Pancreas (tissue), 10 donors: ENCODE results near the gene EVC2. TPM values are rescaled to one million over a fixed set of nuclear protein-coding genes. Genes with fewer than 3 reads are reported as not detected.

Experiments used
- ATAC-seq, 4 donors: fragments of 200-7000 bp; cut with Tn5 transposase; one replicate each; pipeline versions ENCODE4 v1.8.0 to v1.9.1; 2020; ENCODE audit warnings: mild to moderate bottlenecking in 4 of 4, moderate library complexity in 4 of 4
- DNase-seq, 6 donors: peaks; one replicate each; pipeline ENCODE4 v3.0.0-alpha.2; 2020
- FAIRE-seq: peaks from 2 replicates; lab custom pipeline; 2012; peaks lifted over from hg19 to GRCh38; lab: Jason Lieb, UNC
- H3K27ac ChIP-seq, 4 donors: fragments of 200-600 bp; sonication (generic); 1 replicate in 3 of 4; 2 replicates in 1 of 4; pipeline versions ENCODE4 v1.5.0 to v1.8.0; 2020
- H3K27me3 ChIP-seq, 4 donors: fragments of 200-600 bp; one replicate each; pipeline ENCODE4 v1.8.0; 2021
- H3K36me3 ChIP-seq, 3 donors: fragments of 200-600 bp; sonication (generic) in 1 of 3; one replicate each; pipeline versions ENCODE4 v1.5.0 to v1.8.0; 2020 to 2021
- H3K4me1 ChIP-seq, 3 donors: fragments of 200-600 bp; one replicate each; pipeline ENCODE4 v1.8.0; 2021
- H3K4me3 ChIP-seq, 4 donors: fragments of 200-600 bp; sonication (generic) in 2 of 4; one replicate each; pipeline versions ENCODE4 v1.5.0 to v1.8.0; 2020 to 2021
- H3K9me3 ChIP-seq, 4 donors: fragments of 200-600 bp; one replicate each; pipeline ENCODE4 v1.8.0; 2021
- WGBS, 2 donors: extraction: QIAGEN DNeasy Blood & Tissue Kit; methylation state at CpG; one replicate each; pipeline ENCODE4 v1.1.7; 2013; 5-methylcytosine and 5-hydroxymethylcytosine counted together
- intact Hi-C, 3 donors: fragments of 100-400 bp; cut with DNase I; formaldehyde crosslinking; loops; one replicate each; pipeline versions ENCODE4 v1.11.1 to v1.14.2; 2022
- polyA plus RNA-seq, 2 donors: library from polyadenylated mRNA; stranded (reverse); fragments of 200-250 nt; gene quantifications; one replicate each; pipeline ENCODE4 v1.2.3, GENCODE V29; 2013
- total RNA-seq, 6 donors: library from RNA; stranded (reverse); fragmentation: NEBNext Ultra II Directional in 4 of 6; extraction: Animal tissue kit (Norgen Biotek cat#: 25700) in 4 of 6; gene quantifications; one replicate each; pipeline versions ENCODE4 v1.2.1 to v1.2.4, GENCODE V29; 2021 to 2023
- TF ChIP-seq, protein P1 (sequence below), 4 donors: fragments of 200-600 bp; sonication (generic) in 3 of 4; IDR thresholded peaks; one replicate each; pipeline versions ENCODE4 v1.5.0 to v1.8.0; 2021; ENCODE audit warnings: antibody characterized with exemption in 4 of 4
- donor health status: healthy with polysubstance abuse.
- donor health status: DM: no; HTN: no; CAD: no; lungs with moderate emphysema.
- donor health status: DM: no; HTN: no; CAD: no.
- donor health status: control.
- donor health status: control.
- donor health status: Bipolar disorder and iron deficiency.
- donor health status: DM: yes; HTN: yes; CAD: no.
- donor health status: DM: no; HTN: no; CAD: no.
- donor health status: DM: no; HTN: no; CAD: no.
- donor health status: DM: yes; HTN: yes; CAD: no.

The EVC2 gene
- total and polyA plus RNA-seq, 8 donors, result 1.2 to 4.2 (median 1.9) TPM

- no peak for DNase-seq
- Histone ChIP-seq H3K27ac (no peak overlapping the region), H3K4me3 (no peak overlapping the region), H3K27me3 (no peaks in the 10 kb centered on the region), H3K4me1 (no peaks in the 10 kb centered on the region), H3K9me3 (no peaks in the 10 kb centered on the region), H3K36me3 (peaks cover 0 to 12% (median 0%) of the 10 kb centered on the region in 3 donors)
- intact Hi-C loops, result no loop called here
- TF ChIP-seq, protein P1, sequence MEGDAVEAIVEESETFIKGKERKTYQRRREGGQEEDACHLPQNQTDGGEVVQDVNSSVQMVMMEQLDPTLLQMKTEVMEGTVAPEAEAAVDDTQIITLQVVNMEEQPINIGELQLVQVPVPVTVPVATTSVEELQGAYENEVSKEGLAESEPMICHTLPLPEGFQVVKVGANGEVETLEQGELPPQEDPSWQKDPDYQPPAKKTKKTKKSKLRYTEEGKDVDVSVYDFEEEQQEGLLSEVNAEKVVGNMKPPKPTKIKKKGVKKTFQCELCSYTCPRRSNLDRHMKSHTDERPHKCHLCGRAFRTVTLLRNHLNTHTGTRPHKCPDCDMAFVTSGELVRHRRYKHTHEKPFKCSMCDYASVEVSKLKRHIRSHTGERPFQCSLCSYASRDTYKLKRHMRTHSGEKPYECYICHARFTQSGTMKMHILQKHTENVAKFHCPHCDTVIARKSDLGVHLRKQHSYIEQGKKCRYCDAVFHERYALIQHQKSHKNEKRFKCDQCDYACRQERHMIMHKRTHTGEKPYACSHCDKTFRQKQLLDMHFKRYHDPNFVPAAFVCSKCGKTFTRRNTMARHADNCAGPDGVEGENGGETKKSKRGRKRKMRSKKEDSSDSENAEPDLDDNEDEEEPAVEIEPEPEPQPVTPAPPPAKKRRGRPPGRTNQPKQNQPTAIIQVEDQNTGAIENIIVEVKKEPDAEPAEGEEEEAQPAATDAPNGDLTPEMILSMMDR (IDR thresholded peaks at IDR 0.05), result no peak
- FAIRE-seq, result no peak
- ATAC-seq, result no peak
- 84 to 91% methylated on average over 8 of the region's 8 CpGs for whole genome bisulfite sequencing, 2 donors
Observed at GRCh38 chr4:5676763-5677162, 31.6 kb downstream of the EVC2 start.

GRCh38 chr4:5666741-5667140, 41.6 kb downstream of the EVC2 start:
- intact Hi-C loops, result no loop called here
- 54 to 59% methylated on average over 1 of the region's 1 CpG for WGBS, 2 donors
- H3K4me1 ChIP-seq, result no peaks in the 10 kb centered on the region
- no peak for DNase-seq
- H3K9me3 ChIP-seq, result no peaks in the 10 kb centered on the region
- no peak for FAIRE-seq
- TF ChIP-seq, protein P1 (IDR thresholded peaks at IDR 0.05), result no peak
- H3K36me3 ChIP-seq, result peaks cover 0 to 5% (median 0%) of the 10 kb centered on the region in 3 donors
- no peak overlapping the region for H3K4me3 ChIP-seq
- ATAC-seq, result no peak
- H3K27ac ChIP-seq, result no peak overlapping the region
- no peaks in the 10 kb centered on the region for H3K27me3 ChIP-seq

DNA sequence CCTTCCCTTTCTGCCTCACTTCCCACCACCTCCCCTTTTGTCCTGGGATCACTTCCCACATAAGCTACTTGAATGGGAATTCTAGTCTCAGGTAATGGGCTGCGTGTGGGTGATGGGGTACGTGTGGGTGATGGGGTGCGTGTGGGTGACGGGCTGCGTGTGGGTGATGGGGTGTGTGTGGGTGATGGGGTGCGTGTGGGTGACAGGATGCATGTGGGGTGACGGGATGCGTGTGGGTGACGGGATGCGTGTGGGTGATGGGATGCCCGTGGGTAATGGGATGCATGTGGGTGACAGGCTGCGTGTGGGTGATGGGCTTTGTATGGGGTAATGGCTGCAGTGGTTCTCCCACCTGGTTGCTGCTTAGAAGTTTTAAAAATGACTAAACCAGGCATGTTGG, 43.6 kb downstream of the EVC2 start:
- WGBS, 2 donors, result 91 to 96% methylated on average over 12 of the region's 12 CpGs
- Histone ChIP-seq H3K36me3 (peaks cover 0 to 5% (median 0%) of the 10 kb centered on the region in 3 donors), H3K27ac (no peak overlapping the region), H3K4me1 (no peaks in the 10 kb centered on the region), H3K4me3 (no peak overlapping the region), H3K27me3 (no peaks in the 10 kb centered on the region), H3K9me3 (no peaks in the 10 kb centered on the region)
- intact Hi-C loops, result no loop called here
- DNase-seq (no peak), ATAC-seq (no peak), FAIRE-seq (no peak)
- TF ChIP-seq, protein P1 (IDR thresholded peaks at IDR 0.05), result no peak

DNA sequence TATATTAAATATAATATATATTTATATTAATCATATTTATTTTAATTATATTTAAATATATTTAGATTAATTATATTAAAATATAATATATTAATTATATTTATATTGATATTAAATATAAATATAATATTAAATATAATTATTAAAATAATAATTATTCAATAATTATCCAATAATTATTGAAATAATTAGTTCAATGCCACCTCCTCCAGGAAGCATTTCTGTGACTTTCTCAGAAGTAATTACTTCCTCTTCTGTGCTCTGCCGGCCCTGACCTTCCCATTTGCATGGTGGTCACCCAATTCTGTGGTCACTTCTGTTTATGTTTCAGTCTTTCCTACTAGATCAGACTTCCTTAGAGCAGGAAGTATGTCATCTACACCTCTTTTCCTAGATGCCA, 45.8 kb downstream of the EVC2 start:
- H3K4me3 ChIP-seq, result no peak overlapping the region
- DNase-seq, result no peak
- H3K9me3 ChIP-seq, result no peaks in the 10 kb centered on the region
- no peaks in the 10 kb centered on the region for H3K4me1 ChIP-seq
- H3K27me3 ChIP-seq, result no peaks in the 10 kb centered on the region
- no peak overlapping the region for H3K27ac ChIP-seq
- TF ChIP-seq, protein P1 (IDR thresholded peaks at IDR 0.05), result no peak
- ATAC-seq, result no peak
- 86 to 93% methylated on average over 1 of the region's 1 CpG for WGBS, 2 donors
- FAIRE-seq, result no peak
- intact Hi-C loops, result no loop called here
- H3K36me3 ChIP-seq, result peaks cover 0 to 5% (median 0%) of the 10 kb centered on the region in 3 donors

DNA sequence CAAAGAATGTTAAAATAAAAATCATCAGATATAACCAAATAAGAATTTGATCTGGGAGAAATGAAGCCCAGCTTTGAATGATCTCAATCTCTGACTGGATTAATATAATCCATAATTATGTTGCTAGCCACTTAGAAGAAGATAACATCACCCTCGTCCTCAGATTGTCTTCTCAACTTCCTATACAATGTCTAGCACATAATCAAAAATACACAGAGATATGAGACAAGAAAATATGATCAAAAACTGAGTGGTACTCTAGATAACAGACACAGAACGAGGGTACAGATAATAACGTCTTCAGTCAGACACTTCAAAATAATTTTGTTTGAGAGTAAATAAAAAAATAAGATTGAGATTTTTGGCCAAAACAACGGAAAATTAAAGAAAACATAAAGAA, 47.1 kb downstream of the EVC2 start:
- ATAC-seq (no peak), DNase-seq (no peak), FAIRE-seq (no peak)
- TF ChIP-seq, protein P1 (IDR thresholded peaks at IDR 0.05), result no peak
- intact Hi-C loops, result no loop called here
- no peak overlapping the region for H3K4me3 ChIP-seq
- H3K9me3 ChIP-seq, result no peaks in the 10 kb centered on the region
- no peaks in the 10 kb centered on the region for H3K27me3 ChIP-seq
- H3K36me3 ChIP-seq, result peaks cover 0 to 5% (median 0%) of the 10 kb centered on the region in 3 donors
- WGBS, 2 donors, result 73 to 85% methylated on average over 4 of the region's 4 CpGs
- no peaks in the 10 kb centered on the region for H3K4me1 ChIP-seq
- no peak overlapping the region for H3K27ac ChIP-seq
